Fibroblast of lung (primary cell): ENCODE results near the gene FRA10AC1. TPM values are rescaled to one million over a fixed set of nuclear protein-coding genes. Genes with fewer than 3 reads are reported as not detected.

Experiments used
- DNase-seq, 2 donors: peaks; one replicate each; pipeline versions ENCODE4 v3.0.0 to v3.0.0-alpha.2; 2010; ENCODE audit warnings: low read depth in 2 of 2
- H2AFZ ChIP-seq: 2 replicates; pipeline ENCODE4 v1.5.1; 2012; ENCODE audit warnings: low read length, control low read depth, inconsistent platforms
- H3K27ac ChIP-seq: 2 replicates; pipeline ENCODE4 v1.5.1; 2011; ENCODE audit warnings: low read length, control low read depth; ENCODE audit not compliant: insufficient read depth
- H3K27me3 ChIP-seq: 2 replicates; pipeline ENCODE4 v1.5.1; 2011; ENCODE audit warnings: mild to moderate bottlenecking, low read length; ENCODE audit not compliant: control insufficient read depth, insufficient read depth
- H3K36me3 ChIP-seq: 2 replicates; pipeline ENCODE4 v1.5.1; 2011; ENCODE audit warnings: low read length; ENCODE audit not compliant: control insufficient read depth, insufficient read depth
- H3K4me1 ChIP-seq: 2 replicates; pipeline ENCODE4 v1.5.1; 2011; ENCODE audit warnings: low read length; ENCODE audit not compliant: control insufficient read depth, insufficient read depth; ENCODE audit errors: extremely low read depth
- H3K4me2 ChIP-seq: 2 replicates; pipeline ENCODE4 v1.5.1; 2011; ENCODE audit warnings: low read length, control low read depth; ENCODE audit not compliant: insufficient read depth; ENCODE audit errors: extremely low read depth
- H3K4me3 ChIP-seq, 4 experiments: fragments of 200-600 bp in 1 of 4; sonication (generic) in 1 of 4; replicated peaks in 1 of 4; 2 replicates each; pipeline ENCODE4 v1.5.1; 2011 to 2016; ENCODE audit warnings: low read length in 4 of 4, low read depth in 3 of 4, mild to moderate bottlenecking in 3 of 4, control low read depth in 2 of 4, inconsistent platforms in 1 of 4, mixed read lengths in 1 of 4; ENCODE audit not compliant: insufficient read depth in 1 of 4; ENCODE audit errors: control extremely low read depth in 1 of 4
- H3K79me2 ChIP-seq: 2 replicates; pipeline ENCODE4 v1.5.1; 2012; ENCODE audit warnings: mild to moderate bottlenecking, low read length, inconsistent platforms; ENCODE audit not compliant: control insufficient read depth, insufficient read depth
- H3K9ac ChIP-seq: 2 replicates; pipeline ENCODE4 v1.5.1; 2011; ENCODE audit warnings: mild to moderate bottlenecking, low read length, control low read depth; ENCODE audit not compliant: insufficient read depth
- H3K9me3 ChIP-seq: 2 replicates; pipeline ENCODE4 v1.5.1; 2012; ENCODE audit warnings: low read depth, low read length; ENCODE audit not compliant: control insufficient read depth, insufficient read depth
- H4K20me1 ChIP-seq: 2 replicates; pipeline ENCODE4 v1.5.1; 2011; ENCODE audit warnings: low read length; ENCODE audit not compliant: control insufficient read depth, insufficient read depth; ENCODE audit errors: extremely low read depth
- CTCF ChIP-seq, 2 donors: IDR thresholded peaks in 1 of 2; conservative IDR thresholded peaks in 1 of 2; 1 replicate in 1 of 2; 2 replicates in 1 of 2; pipeline ENCODE4 v1.5.1; 2011 to 2012; ENCODE audit warnings: low read length in 2 of 2, control low read depth in 1 of 2, inconsistent platforms in 1 of 2, low read depth in 1 of 2, mild to moderate bottlenecking in 1 of 2
- EZH2 ChIP-seq: IDR thresholded peaks from 2 replicates; pipeline ENCODE4 v1.5.1; 2012; ENCODE audit warnings: low read length, control low read depth, mild to moderate bottlenecking; ENCODE audit errors: missing control alignments
- polyA plus RNA-seq, 2 donors: library from polyadenylated mRNA; depleted of rRNA in 1 of 2; stranded (reverse) in 1 of 2; unstranded in 1 of 2; fragments of >200 nt; gene quantifications; 2 replicates each; pipeline ENCODE4 v1.2.1, GENCODE V29; 2011 to 2012; ENCODE audit warnings: missing spikeins in 1 of 2
- total RNA-seq: library from RNA; depleted of rRNA; stranded (reverse); fragments of >200 nt; gene quantifications from 2 replicates; pipeline ENCODE4 v1.2.1, GENCODE V29; 2014

The FRA10AC1 gene
- total and polyA plus RNA-seq, 2 donors (not counting 1 experiment from before 2014, with no cell fraction given) = 7.1 to 9.4 TPM

GRCh38 chr10:93670372-93670771 lies 32.0 kb downstream of the FRA10AC1 start:
- Histone ChIP-seq H3K9ac (no peak overlapping the region), H2AFZ (no peak overlapping the region), H4K20me1 (no peaks in the 10 kb centered on the region), H3K27me3 (no peaks in the 10 kb centered on the region), H3K79me2 (no peaks in the 10 kb centered on the region), H3K27ac (no peak overlapping the region), H3K4me2 (no peak overlapping the region), H3K4me3 (no peak overlapping the region), H3K9me3 (no peaks in the 10 kb centered on the region), H3K36me3 (peaks cover 3% of the 10 kb centered on the region), H3K4me1 (no peaks in the 10 kb centered on the region)
- TF ChIP-seq CTCF (conservative IDR thresholded peaks at IDR 0.05 in 1 of 2, IDR thresholded peaks at IDR 0.05 in 1 of 2; ENCODE audit: low read depth in 1 of 2, low read length in 2 of 2) = no peak
- TF ChIP-seq EZH2 = no peak
- DNase-seq = no peak

- Histone ChIP-seq H3K4me3 (no peak overlapping the region), H3K4me2 (no peak overlapping the region), H4K20me1 (no peaks in the 10 kb centered on the region), H3K27ac (no peak overlapping the region), H3K9me3 (no peaks in the 10 kb centered on the region), H3K4me1 (no peaks in the 10 kb centered on the region), H3K9ac (no peak overlapping the region), H3K79me2 (no peaks in the 10 kb centered on the region), H2AFZ (no peak overlapping the region), H3K27me3 (no peaks in the 10 kb centered on the region), H3K36me3 (peaks cover 3% of the 10 kb centered on the region)
- TF ChIP-seq EZH2 (no peak), CTCF (conservative IDR thresholded peaks at IDR 0.05 in 1 of 2, IDR thresholded peaks at IDR 0.05 in 1 of 2; ENCODE audit: low read depth in 1 of 2, low read length in 2 of 2) (no peak)
- DNase-seq = no peak
Measured at GRCh38 chr10:93667795-93668194, 34.6 kb downstream of the FRA10AC1 start.

- H2AFZ ChIP-seq = no peak overlapping the region
- H3K9ac ChIP-seq = no peak overlapping the region
- no peak for DNase-seq
- no peak overlapping the region for H3K27ac ChIP-seq
- H3K79me2 ChIP-seq = no peaks in the 10 kb centered on the region
- H3K36me3 ChIP-seq = peaks cover 3% of the 10 kb centered on the region
- no peaks in the 10 kb centered on the region for H3K4me1 ChIP-seq
- no peak for TF ChIP-seq CTCF (conservative IDR thresholded peaks at IDR 0.05 in 1 of 2, IDR thresholded peaks at IDR 0.05 in 1 of 2; ENCODE audit: low read depth in 1 of 2, low read length in 2 of 2)
- TF ChIP-seq EZH2 = no peak
- no peak overlapping the region for H3K4me2 ChIP-seq
- no peaks in the 10 kb centered on the region for H4K20me1 ChIP-seq
- no peaks in the 10 kb centered on the region for H3K9me3 ChIP-seq
- H3K4me3 ChIP-seq = no peak overlapping the region
- no peaks in the 10 kb centered on the region for H3K27me3 ChIP-seq
Measured at GRCh38 chr10:93666030-93666429, 36.4 kb downstream of the FRA10AC1 start.
